Neural cell (in vitro differentiated cells): Measurements from ENCODE around the gene OR10P1. TPM values are rescaled to one million over a fixed set of nuclear protein-coding genes. Genes with fewer than 3 reads are reported as not detected.

Experiments
- H2AFZ ChIP-seq: fragments of 200-600, 300-800 bp; sonication (generic), shearing (Covaris generic); 2 replicates; pipeline ENCODE4 v1.6.0; 2014; ENCODE audit warnings: low read depth, mild to moderate bottlenecking, antibody characterized with exemption, low read length, moderate library complexity
- H3F3A ChIP-seq: fragments of 200-600 bp; shearing (Covaris generic); 2 replicates; pipeline ENCODE4 v1.6.1; 2016; ENCODE audit warnings: mild to moderate bottlenecking, moderate library complexity, mixed read lengths, antibody characterized with exemption, low read length; ENCODE audit not compliant: insufficient read depth, poor library complexity, severe bottlenecking
- H3K27ac ChIP-seq: fragments of 200-600, 300-800 bp; sonication (generic), shearing (Covaris generic); 2 replicates; pipeline ENCODE4 v1.5.1; 2014; ENCODE audit warnings: mild to moderate bottlenecking, low read length, moderate library complexity
- H3K27me3 ChIP-seq: fragments of 300-800, 200-600 bp; sonication (generic), shearing (Covaris generic); 2 replicates; pipeline ENCODE4 v1.6.0; 2014; ENCODE audit warnings: mild to moderate bottlenecking, low read depth, low read length, moderate library complexity; ENCODE audit not compliant: insufficient read depth
- H3K36me3 ChIP-seq: fragments of 300-800, 200-600 bp; sonication (generic), shearing (Covaris generic); 2 replicates; pipeline ENCODE4 v1.5.1; 2014; ENCODE audit warnings: mild to moderate bottlenecking, antibody characterized with exemption, low read length, moderate library complexity; ENCODE audit not compliant: insufficient read depth
- H3K4me2 ChIP-seq: fragments of 300-800, 200-600 bp; sonication (generic), shearing (Covaris generic); 2 replicates; pipeline ENCODE4 v1.6.0; 2014; ENCODE audit warnings: mild to moderate bottlenecking, low read length
- H3K4me3 ChIP-seq: fragments of 300-800, 200-600 bp; sonication (generic), shearing (Covaris generic); 2 replicates; pipeline ENCODE4 v1.5.1; 2014; ENCODE audit warnings: mild to moderate bottlenecking, low read length, moderate library complexity
- H3K79me2 ChIP-seq: fragments of 200-600 bp; shearing (Covaris generic); replicated peaks from 2 replicates; pipeline ENCODE4 v1.6.0; 2014; ENCODE audit warnings: mild to moderate bottlenecking, low read length, moderate library complexity; ENCODE audit not compliant: insufficient read depth
- H3K9ac ChIP-seq: fragments of 300-800, 200-600 bp; sonication (generic), shearing (Covaris generic); 2 replicates; pipeline ENCODE4 v1.6.1; 2016; ENCODE audit warnings: mild to moderate bottlenecking, low read length, mixed read lengths
- H3K9me2 ChIP-seq: fragments of 200-600 bp; shearing (Covaris generic); 2 replicates; pipeline ENCODE4 v1.6.1; 2016; ENCODE audit warnings: mild to moderate bottlenecking, low read length, mixed read lengths; ENCODE audit not compliant: insufficient read depth
- H3K9me3 ChIP-seq: fragments of 200-600, 300-800 bp; sonication (generic), shearing (Covaris generic); 2 replicates; pipeline ENCODE4 v1.6.1; 2016; ENCODE audit warnings: mild to moderate bottlenecking, mixed run types, low read length, moderate library complexity, mixed read lengths
- H4K20me1 ChIP-seq: fragments of 200-600 bp; shearing (Covaris generic); 2 replicates; pipeline ENCODE4 v1.6.1; 2016; ENCODE audit warnings: mild to moderate bottlenecking, mixed run types; ENCODE audit not compliant: insufficient read depth
- EP300 ChIP-seq: fragments of 450-650 bp; conservative IDR thresholded peaks from 2 replicates; pipeline ENCODE4 v1.6.1; 2014; ENCODE audit warnings: antibody characterized with exemption, mild to moderate bottlenecking, moderate library complexity; ENCODE audit not compliant: poor library complexity, severe bottlenecking
- EZH2 ChIP-seq: fragments of 200-600, 300-800 bp; shearing (Covaris generic), sonication (generic); IDR thresholded peaks from 2 replicates; pipeline ENCODE4 v1.6.1; 2014; ENCODE audit warnings: antibody characterized with exemption, low read length, borderline replicate concordance, mild to moderate bottlenecking; ENCODE audit not compliant: insufficient read depth, poor library complexity, severe bottlenecking
- MXI1 ChIP-seq: fragments of 450-650 bp; conservative IDR thresholded peaks from 2 replicates; pipeline ENCODE4 v1.6.1; 2014; ENCODE audit warnings: antibody characterized with exemption, mild to moderate bottlenecking; ENCODE audit not compliant: poor library complexity, severe bottlenecking
- POLR2AphosphoS5 ChIP-seq: IDR thresholded peaks from 2 replicates; pipeline ENCODE4 v1.6.1; 2012
- RAD21 ChIP-seq: fragments of 450-650 bp; conservative IDR thresholded peaks from 2 replicates; pipeline ENCODE4 v1.6.1; 2014; ENCODE audit warnings: antibody characterized with exemption, mild to moderate bottlenecking, moderate library complexity
- REST ChIP-seq: IDR thresholded peaks from 2 replicates; pipeline ENCODE4 v1.6.1; 2012; ENCODE audit warnings: borderline replicate concordance
- SMC3 ChIP-seq: fragments of 450-650 bp; conservative IDR thresholded peaks from 2 replicates; pipeline ENCODE4 v1.6.1; 2014; ENCODE audit warnings: antibody characterized with exemption, mild to moderate bottlenecking, moderate library complexity; ENCODE audit not compliant: poor library complexity
- TAF1 ChIP-seq: IDR thresholded peaks from 2 replicates; pipeline ENCODE4 v1.6.1; 2012; ENCODE audit warnings: low read depth
- polyA plus RNA-seq: library from polyadenylated mRNA; depleted of rRNA; stranded (reverse); fragments of >200 nt; gene quantifications from 2 replicates; pipeline ENCODE4 v1.2.3, GENCODE V29; 2014
- TF ChIP-seq, protein P1 (sequence below): fragments of 450-650 bp; IDR thresholded peaks from 2 replicates; pipeline ENCODE4 v1.5.1; 2014; ENCODE audit warnings: antibody characterized with exemption, mild to moderate bottlenecking, moderate library complexity; ENCODE audit not compliant: poor library complexity, severe bottlenecking

Gene OR10P1
- polyA plus RNA-seq, 1 donor from 2014 or later = not detected

DNA sequence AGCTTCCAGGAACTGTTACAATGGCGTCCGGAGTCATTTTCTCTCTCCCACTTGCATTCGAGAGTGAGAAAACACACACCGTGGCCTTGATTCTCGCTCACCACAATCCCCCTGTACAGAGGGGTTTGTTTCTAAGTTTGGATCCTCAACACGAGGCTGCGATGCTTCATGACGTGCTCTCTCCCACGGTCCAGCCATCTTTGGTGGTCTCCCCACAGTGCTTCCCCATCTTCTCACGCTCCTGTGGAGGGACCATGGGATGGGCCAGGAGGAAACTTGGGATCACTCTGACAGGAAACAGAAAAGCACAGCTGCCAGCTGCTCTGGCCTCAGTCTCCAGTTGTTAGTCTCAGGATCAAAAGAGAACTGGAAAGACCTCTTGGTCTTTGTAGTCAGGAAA lies 28.1 kb downstream of the OR10P1 start:
- no peaks in the 10 kb centered on the region for H3K36me3 ChIP-seq
- H2AFZ ChIP-seq = no peak overlapping the region
- no peaks in the 10 kb centered on the region for H3F3A ChIP-seq
- no peaks in the 10 kb centered on the region for H3K9me2 ChIP-seq
- no peaks in the 10 kb centered on the region for H4K20me1 ChIP-seq
- H3K4me2 ChIP-seq = no peak overlapping the region
- no peak overlapping the region for H3K4me3 ChIP-seq
- H3K9ac ChIP-seq = no peak overlapping the region
- H3K27ac ChIP-seq = no peak overlapping the region
- no peak for TF ChIP-seq EZH2
- H3K79me2 ChIP-seq = no peaks in the 10 kb centered on the region
- no peaks in the 10 kb centered on the region for H3K27me3 ChIP-seq
- no peaks in the 10 kb centered on the region for H3K9me3 ChIP-seq

DNA sequence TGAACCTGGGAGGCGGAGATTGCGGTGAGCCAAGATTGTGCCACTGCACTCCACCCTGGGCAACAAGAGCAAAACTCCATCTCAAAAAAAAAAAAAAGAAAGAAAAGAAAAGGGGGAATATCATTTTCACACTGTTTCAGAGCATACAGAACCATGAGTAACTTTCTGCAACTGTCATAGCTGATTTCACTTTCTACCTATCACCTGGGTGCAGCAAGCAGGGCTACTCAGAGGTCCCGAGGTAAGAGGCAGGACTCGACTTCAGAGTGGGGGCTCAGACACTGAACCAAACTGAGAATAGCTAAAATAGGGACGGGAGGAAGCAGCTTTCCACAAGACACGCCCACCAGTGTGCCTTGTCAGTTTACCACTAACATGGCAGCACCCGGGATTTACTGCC lies 29.8 kb downstream of the OR10P1 start:
- H3K4me3 ChIP-seq = no peak overlapping the region
- no peak for TF ChIP-seq SMC3
- TF ChIP-seq, protein P1, sequence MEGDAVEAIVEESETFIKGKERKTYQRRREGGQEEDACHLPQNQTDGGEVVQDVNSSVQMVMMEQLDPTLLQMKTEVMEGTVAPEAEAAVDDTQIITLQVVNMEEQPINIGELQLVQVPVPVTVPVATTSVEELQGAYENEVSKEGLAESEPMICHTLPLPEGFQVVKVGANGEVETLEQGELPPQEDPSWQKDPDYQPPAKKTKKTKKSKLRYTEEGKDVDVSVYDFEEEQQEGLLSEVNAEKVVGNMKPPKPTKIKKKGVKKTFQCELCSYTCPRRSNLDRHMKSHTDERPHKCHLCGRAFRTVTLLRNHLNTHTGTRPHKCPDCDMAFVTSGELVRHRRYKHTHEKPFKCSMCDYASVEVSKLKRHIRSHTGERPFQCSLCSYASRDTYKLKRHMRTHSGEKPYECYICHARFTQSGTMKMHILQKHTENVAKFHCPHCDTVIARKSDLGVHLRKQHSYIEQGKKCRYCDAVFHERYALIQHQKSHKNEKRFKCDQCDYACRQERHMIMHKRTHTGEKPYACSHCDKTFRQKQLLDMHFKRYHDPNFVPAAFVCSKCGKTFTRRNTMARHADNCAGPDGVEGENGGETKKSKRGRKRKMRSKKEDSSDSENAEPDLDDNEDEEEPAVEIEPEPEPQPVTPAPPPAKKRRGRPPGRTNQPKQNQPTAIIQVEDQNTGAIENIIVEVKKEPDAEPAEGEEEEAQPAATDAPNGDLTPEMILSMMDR = no peak
- TF ChIP-seq TAF1 = no peak
- TF ChIP-seq RAD21 = no peak
- no peak for TF ChIP-seq POLR2AphosphoS5
- TF ChIP-seq MXI1 = no peak
- no peak for TF ChIP-seq REST
- TF ChIP-seq EZH2 = no peak
- no peak for TF ChIP-seq EP300
- H3K4me2 ChIP-seq = no peak overlapping the region
- H2AFZ ChIP-seq = no peak overlapping the region
- H3K9me3 ChIP-seq = no peaks in the 10 kb centered on the region
- H3K27ac ChIP-seq = no peak overlapping the region
- H3F3A ChIP-seq = no peaks in the 10 kb centered on the region
- H3K79me2 ChIP-seq = no peaks in the 10 kb centered on the region
- no peaks in the 10 kb centered on the region for H4K20me1 ChIP-seq
- H3K36me3 ChIP-seq = no peaks in the 10 kb centered on the region
- H3K9ac ChIP-seq = no peak overlapping the region
- no peaks in the 10 kb centered on the region for H3K27me3 ChIP-seq
- H3K9me2 ChIP-seq = no peaks in the 10 kb centered on the region

DNA sequence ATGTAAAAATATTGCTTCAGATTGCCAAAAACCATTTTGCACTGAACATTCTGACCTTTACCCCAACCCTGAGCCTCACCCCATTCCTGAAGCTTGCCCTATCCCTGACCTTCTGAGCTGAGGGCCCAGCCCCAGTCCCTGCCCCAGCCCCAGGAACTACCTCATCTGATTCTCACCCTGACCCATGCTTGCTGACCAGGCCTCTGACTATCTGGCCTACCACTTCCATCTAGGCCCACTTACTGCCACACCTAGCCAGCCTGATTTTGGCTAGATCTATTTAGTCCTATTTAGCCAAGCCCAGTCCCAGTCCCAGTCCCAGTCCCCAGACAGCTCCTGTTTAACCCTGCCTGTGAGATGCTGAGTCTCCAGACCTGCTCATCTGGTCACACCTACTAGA lies 33.6 kb downstream of the OR10P1 start:
- no peaks in the 10 kb centered on the region for H3K79me2 ChIP-seq
- H3F3A ChIP-seq = no peaks in the 10 kb centered on the region
- no peak for TF ChIP-seq RAD21
- no peak overlapping the region for H3K27ac ChIP-seq
- no peaks in the 10 kb centered on the region for H3K9me3 ChIP-seq
- no peaks in the 10 kb centered on the region for H3K36me3 ChIP-seq
- no peaks in the 10 kb centered on the region for H3K9me2 ChIP-seq
- H3K27me3 ChIP-seq = no peaks in the 10 kb centered on the region
- H3K4me2 ChIP-seq = no peak overlapping the region
- no peak overlapping the region for H2AFZ ChIP-seq
- H3K4me3 ChIP-seq = no peak overlapping the region
- H4K20me1 ChIP-seq = no peaks in the 10 kb centered on the region
- no peak overlapping the region for H3K9ac ChIP-seq
